COR-L47 (cell line): ENCODE results near the gene MAGI3.
"Not testable (repeated sequence)": the region's sequence is repeated elsewhere in the genome, so short reads cannot be mapped to it uniquely, and the experiment has no call there.

Source experiments
- DNase-seq: peaks from one replicate; lab custom pipeline; 2025; lab: John Stamatoyannopoulos, UW

MAGI3 gene

GRCh38 chr1:113692342-113692741 is 302.0 kb downstream of the MAGI3 start:
- DNase-seq = no peak

- no peak for DNase-seq
Measured at GRCh38 chr1:113692824-113693431, 302.6 kb downstream of the MAGI3 start.

- DNase-seq = no peak
Measured at GRCh38 chr1:113694910-113695309, 304.6 kb downstream of the MAGI3 start.

- no peak for DNase-seq
Measured at GRCh38 chr1:113701429-113701828, 311.1 kb downstream of the MAGI3 start.

- no peak for DNase-seq
Measured at GRCh38 chr1:113714606-113715269, 324.4 kb downstream of the MAGI3 start.

GRCh38 chr1:113717506-113717905 is 327.2 kb downstream of the MAGI3 start:
- DNase-seq = not testable (repeated sequence)

- DNase-seq = not testable (repeated sequence)
Measured at GRCh38 chr1:113718621-113719020, 328.3 kb downstream of the MAGI3 start.

- DNase-seq = no peak
Measured at GRCh38 chr1:113721010-113721409, 330.7 kb downstream of the MAGI3 start.

- no peak for DNase-seq
Measured at GRCh38 chr1:113732802-113733201, 342.5 kb downstream of the MAGI3 start.

- DNase-seq = no peak
Measured at GRCh38 chr1:113734357-113735055, 344.2 kb downstream of the MAGI3 start.
